Measurements from ENCODE around the gene HOXB5. TPM values are rescaled to one million over a fixed set of nuclear protein-coding genes. Genes with fewer than 3 reads are reported as not detected.

Gene HOXB5
- total RNA-seq, 1 experiment from 2014 or later = 19.8 TPM

GRCh38 chr17:48568499-48569239, 24.9 kb downstream of the HOXB5 start:
- no TSS peak for BruUV-seq (replicated peaks)
- Histone ChIP-seq H2AFZ (ENCODE audit: low read depth, low read length, poor library complexity, severe bottlenecking) (no peak overlapping the region), H3K27me3 (ENCODE audit: insufficient read depth, low read length) (no peaks in the 10 kb centered on the region), H3K9ac (ENCODE audit: low read length) (no peak overlapping the region), H3K4me3 (replicated peaks in 1 of 2; ENCODE audit: low read depth in 1 of 2, low read length in 2 of 2) (no peak overlapping the region), H3K4me2 (ENCODE audit: low read length) (no peak overlapping the region), H3K9me2 (ENCODE audit: insufficient read depth) (no peaks in the 10 kb centered on the region), H4K20me1 (ENCODE audit: insufficient read depth) (no peaks in the 10 kb centered on the region), H3K79me2 (ENCODE audit: insufficient read depth, low read length) (peaks cover 60% of the 10 kb centered on the region), H3K36me3 (ENCODE audit: control insufficient read depth in 1 of 2, insufficient read depth in 2 of 2, low read length in 2 of 2) (no peaks in the 10 kb centered on the region; a peak in 1 of 4 replicates), H3K4me1 (ENCODE audit: control insufficient read depth in 1 of 2, insufficient read depth in 2 of 2, low read length in 2 of 2) (no peaks in the 10 kb centered on the region), H3K9me3 (ENCODE audit: control insufficient read depth in 1 of 2, insufficient read depth in 1 of 2, low read depth in 1 of 2, low read length in 2 of 2) (no peaks in the 10 kb centered on the region), H3K27ac (ENCODE audit: low read depth, low read length) (no peak overlapping the region)
- no peak for TF ChIP-seq ELF1 (IDR thresholded peaks at IDR 0.05; ENCODE audit: borderline replicate concordance, low read depth)
- no peak for TF ChIP-seq TCF7L2 (IDR thresholded peaks at IDR 0.05; ENCODE audit: borderline replicate concordance, extremely low read depth, insufficient read depth, insufficient read length)
- TF ChIP-seq, protein P1, sequence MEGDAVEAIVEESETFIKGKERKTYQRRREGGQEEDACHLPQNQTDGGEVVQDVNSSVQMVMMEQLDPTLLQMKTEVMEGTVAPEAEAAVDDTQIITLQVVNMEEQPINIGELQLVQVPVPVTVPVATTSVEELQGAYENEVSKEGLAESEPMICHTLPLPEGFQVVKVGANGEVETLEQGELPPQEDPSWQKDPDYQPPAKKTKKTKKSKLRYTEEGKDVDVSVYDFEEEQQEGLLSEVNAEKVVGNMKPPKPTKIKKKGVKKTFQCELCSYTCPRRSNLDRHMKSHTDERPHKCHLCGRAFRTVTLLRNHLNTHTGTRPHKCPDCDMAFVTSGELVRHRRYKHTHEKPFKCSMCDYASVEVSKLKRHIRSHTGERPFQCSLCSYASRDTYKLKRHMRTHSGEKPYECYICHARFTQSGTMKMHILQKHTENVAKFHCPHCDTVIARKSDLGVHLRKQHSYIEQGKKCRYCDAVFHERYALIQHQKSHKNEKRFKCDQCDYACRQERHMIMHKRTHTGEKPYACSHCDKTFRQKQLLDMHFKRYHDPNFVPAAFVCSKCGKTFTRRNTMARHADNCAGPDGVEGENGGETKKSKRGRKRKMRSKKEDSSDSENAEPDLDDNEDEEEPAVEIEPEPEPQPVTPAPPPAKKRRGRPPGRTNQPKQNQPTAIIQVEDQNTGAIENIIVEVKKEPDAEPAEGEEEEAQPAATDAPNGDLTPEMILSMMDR (IDR thresholded peaks at IDR 0.05 in 2 of 3, conservative IDR thresholded peaks at IDR 0.05 in 1 of 3; ENCODE audit: borderline replicate concordance in 1 of 3, insufficient read depth in 1 of 3, low read depth in 2 of 3, low read length in 2 of 3) = no peak
- no peak for TF ChIP-seq ZFX (IDR thresholded peaks at IDR 0.05)
- TF ChIP-seq SP1 (IDR thresholded peaks at IDR 0.05; ENCODE audit: low read depth) = no peak
- TF ChIP-seq CEBPB (IDR thresholded peaks at IDR 0.05; ENCODE audit: low read depth) = no peak
- TF ChIP-seq, protein P2, sequence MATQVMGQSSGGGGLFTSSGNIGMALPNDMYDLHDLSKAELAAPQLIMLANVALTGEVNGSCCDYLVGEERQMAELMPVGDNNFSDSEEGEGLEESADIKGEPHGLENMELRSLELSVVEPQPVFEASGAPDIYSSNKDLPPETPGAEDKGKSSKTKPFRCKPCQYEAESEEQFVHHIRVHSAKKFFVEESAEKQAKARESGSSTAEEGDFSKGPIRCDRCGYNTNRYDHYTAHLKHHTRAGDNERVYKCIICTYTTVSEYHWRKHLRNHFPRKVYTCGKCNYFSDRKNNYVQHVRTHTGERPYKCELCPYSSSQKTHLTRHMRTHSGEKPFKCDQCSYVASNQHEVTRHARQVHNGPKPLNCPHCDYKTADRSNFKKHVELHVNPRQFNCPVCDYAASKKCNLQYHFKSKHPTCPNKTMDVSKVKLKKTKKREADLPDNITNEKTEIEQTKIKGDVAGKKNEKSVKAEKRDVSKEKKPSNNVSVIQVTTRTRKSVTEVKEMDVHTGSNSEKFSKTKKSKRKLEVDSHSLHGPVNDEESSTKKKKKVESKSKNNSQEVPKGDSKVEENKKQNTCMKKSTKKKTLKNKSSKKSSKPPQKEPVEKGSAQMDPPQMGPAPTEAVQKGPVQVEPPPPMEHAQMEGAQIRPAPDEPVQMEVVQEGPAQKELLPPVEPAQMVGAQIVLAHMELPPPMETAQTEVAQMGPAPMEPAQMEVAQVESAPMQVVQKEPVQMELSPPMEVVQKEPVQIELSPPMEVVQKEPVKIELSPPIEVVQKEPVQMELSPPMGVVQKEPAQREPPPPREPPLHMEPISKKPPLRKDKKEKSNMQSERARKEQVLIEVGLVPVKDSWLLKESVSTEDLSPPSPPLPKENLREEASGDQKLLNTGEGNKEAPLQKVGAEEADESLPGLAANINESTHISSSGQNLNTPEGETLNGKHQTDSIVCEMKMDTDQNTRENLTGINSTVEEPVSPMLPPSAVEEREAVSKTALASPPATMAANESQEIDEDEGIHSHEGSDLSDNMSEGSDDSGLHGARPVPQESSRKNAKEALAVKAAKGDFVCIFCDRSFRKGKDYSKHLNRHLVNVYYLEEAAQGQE (IDR thresholded peaks at IDR 0.05; ENCODE audit: low read depth) = no peak
- TF ChIP-seq ZNF274 (IDR thresholded peaks at IDR 0.05; ENCODE audit: low read depth, low read length) = no peak
- TF ChIP-seq YY1 (IDR thresholded peaks at IDR 0.05; ENCODE audit: extremely low read depth, insufficient replicate concordance, low read depth, low read length) = no peak
- TF ChIP-seq ZBTB33 (IDR thresholded peaks at IDR 0.05; ENCODE audit: extremely low read depth, insufficient replicate concordance, low read length) = no peak
- TF ChIP-seq EGR1 (IDR thresholded peaks at IDR 0.05; ENCODE audit: low read depth) = no peak
- no peak for TF ChIP-seq JUND (IDR thresholded peaks at IDR 0.05)
- TF ChIP-seq RAD21 (IDR thresholded peaks at IDR 0.05; ENCODE audit: low read depth) = no peak
- no peak for TF ChIP-seq SIN3A (IDR thresholded peaks at IDR 0.05; ENCODE audit: low read depth)
- TF ChIP-seq POLR2AphosphoS5 (IDR thresholded peaks at IDR 0.05; ENCODE audit: low read depth, low read length) = no peak
- no peak for TF ChIP-seq EZH2phosphoT487 (IDR thresholded peaks at IDR 0.05; ENCODE audit: borderline replicate concordance)
- TF ChIP-seq ATF3 (IDR thresholded peaks at IDR 0.05) = no peak
- TF ChIP-seq, protein P3, sequence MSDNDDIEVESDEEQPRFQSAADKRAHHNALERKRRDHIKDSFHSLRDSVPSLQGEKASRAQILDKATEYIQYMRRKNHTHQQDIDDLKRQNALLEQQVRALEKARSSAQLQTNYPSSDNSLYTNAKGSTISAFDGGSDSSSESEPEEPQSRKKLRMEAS (IDR thresholded peaks at IDR 0.05) = no peak
- TF ChIP-seq CBX3 (IDR thresholded peaks at IDR 0.05; ENCODE audit: low read depth) = no peak
- intact Hi-C loops (cut with micrococcal nuclease) = no loop called here
- DNase-seq (ENCODE audit: low read depth, low spot score) (no peak), ATAC-seq (no peak)
- RAD21 ChIA-PET (ENCODE audit: low non-redundant PET in 1 of 2, low total read pairs in 2 of 2, uncharacterized antibody in 2 of 2, unreplicated experiment in 2 of 2) = no interaction called here
- CTCF ChIA-PET = no interaction called here
- POLR2A ChIA-PET = no interaction called here

Measured in HCT116 (cell line).